HepG2 (cell line): ENCODE data around the gene CLIP2.

Experiments
- FOSL2 ChIP-seq: sonication (generic); formaldehyde crosslinking; IDR thresholded peaks from 2 replicates; pipeline ENCODE4 v1.4.0; 2020; ENCODE audit warnings: missing genetic modification reagents
- HMG20A ChIP-seq: IDR thresholded peaks from 2 replicates; pipeline ENCODE4 v1.6.1; 2016; ENCODE audit warnings: borderline replicate concordance
- RAD21 ChIP-seq: fragments of 450-650 bp; formaldehyde crosslinking; IDR thresholded peaks from 2 replicates; pipeline ENCODE4 v1.5.0; 2020; ENCODE audit warnings: mild to moderate bottlenecking
- RFX5 ChIP-seq: IDR thresholded peaks from 2 replicates; pipeline ENCODE4 v1.6.1; 2011; ENCODE audit warnings: low read depth, low read length, improper control_type of control experiment
- TCF12 ChIP-seq, 2 experiments: fragments of 450-650 bp in 1 of 2; sonication (generic) in 1 of 2; formaldehyde crosslinking in 1 of 2; IDR thresholded peaks; 2 replicates each; pipeline versions ENCODE4 v1.6.1 to v1.8.0; 2017 to 2022; ENCODE audit warnings: antibody characterized with exemption in 1 of 2, mild to moderate bottlenecking in 1 of 2, missing genetic modification reagents in 1 of 2, moderate library complexity in 1 of 2
- ZNF614 ChIP-seq: IDR thresholded peaks from 2 replicates; pipeline ENCODE4 v1.6.1; 2018; ENCODE audit warnings: missing biosample characterization, missing genetic modification reagents, inconsistent platforms, borderline replicate concordance
- TF ChIP-seq, protein P1 (sequence below): sonication (generic); formaldehyde crosslinking; IDR thresholded peaks from 2 replicates; pipeline ENCODE4 v1.4.0; 2020; ENCODE audit warnings: missing genetic modification reagents
- TF ChIP-seq, protein P2 (sequence below): sonication (generic); formaldehyde crosslinking; IDR thresholded peaks from 2 replicates; pipeline ENCODE4 v1.5.0; 2020; ENCODE audit warnings: mild to moderate bottlenecking, missing genetic modification reagents, moderate library complexity

DNA sequence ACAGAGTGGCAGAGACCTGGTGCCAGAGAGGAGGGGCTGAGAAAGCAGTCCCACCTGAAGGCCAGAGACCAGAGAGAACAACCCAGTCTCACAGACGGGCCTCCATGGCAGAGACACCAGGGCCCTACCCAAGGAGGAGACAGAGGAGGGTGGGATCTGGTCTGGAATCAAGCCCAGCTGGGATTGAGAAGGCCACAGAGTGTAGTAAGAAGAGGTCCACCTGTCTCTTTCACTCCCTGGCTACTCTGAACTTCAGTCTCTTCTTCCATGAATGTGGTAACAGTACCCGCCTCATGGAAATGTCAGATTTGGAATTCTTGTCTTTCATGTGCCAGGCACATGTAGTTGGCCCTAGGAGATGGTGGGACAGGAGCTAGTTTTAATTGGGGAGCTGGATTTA lies 55.6 kb downstream of the CLIP2 start:
- TF ChIP-seq RFX5 (no peak), FOSL2 (CRISPR knock-in tag) (no peak), HMG20A (CRISPR knock-in tag) (no peak), TCF12 (IDR thresholded peaks at IDR 0.05) (no peak), TCF12 (CRISPR knock-in tag; IDR thresholded peaks at IDR 0.05) (no peak), RAD21 (CRISPR knock-in tag) (no peak), ZNF614 (no peak)
- TF ChIP-seq, protein P1, sequence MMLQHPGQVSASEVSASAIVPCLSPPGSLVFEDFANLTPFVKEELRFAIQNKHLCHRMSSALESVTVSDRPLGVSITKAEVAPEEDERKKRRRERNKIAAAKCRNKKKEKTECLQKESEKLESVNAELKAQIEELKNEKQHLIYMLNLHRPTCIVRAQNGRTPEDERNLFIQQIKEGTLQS: no peak
- TF ChIP-seq, protein P2, sequence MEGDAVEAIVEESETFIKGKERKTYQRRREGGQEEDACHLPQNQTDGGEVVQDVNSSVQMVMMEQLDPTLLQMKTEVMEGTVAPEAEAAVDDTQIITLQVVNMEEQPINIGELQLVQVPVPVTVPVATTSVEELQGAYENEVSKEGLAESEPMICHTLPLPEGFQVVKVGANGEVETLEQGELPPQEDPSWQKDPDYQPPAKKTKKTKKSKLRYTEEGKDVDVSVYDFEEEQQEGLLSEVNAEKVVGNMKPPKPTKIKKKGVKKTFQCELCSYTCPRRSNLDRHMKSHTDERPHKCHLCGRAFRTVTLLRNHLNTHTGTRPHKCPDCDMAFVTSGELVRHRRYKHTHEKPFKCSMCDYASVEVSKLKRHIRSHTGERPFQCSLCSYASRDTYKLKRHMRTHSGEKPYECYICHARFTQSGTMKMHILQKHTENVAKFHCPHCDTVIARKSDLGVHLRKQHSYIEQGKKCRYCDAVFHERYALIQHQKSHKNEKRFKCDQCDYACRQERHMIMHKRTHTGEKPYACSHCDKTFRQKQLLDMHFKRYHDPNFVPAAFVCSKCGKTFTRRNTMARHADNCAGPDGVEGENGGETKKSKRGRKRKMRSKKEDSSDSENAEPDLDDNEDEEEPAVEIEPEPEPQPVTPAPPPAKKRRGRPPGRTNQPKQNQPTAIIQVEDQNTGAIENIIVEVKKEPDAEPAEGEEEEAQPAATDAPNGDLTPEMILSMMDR: no peak
